Muscle layer of colon (tissue), 2 donors: Measurements from ENCODE around the gene GATA3.

Experiments
- H3K27ac ChIP-seq: one replicate; pipeline ENCODE4 v1.7.0; 2013; ENCODE audit warnings: low read depth, mild to moderate bottlenecking, low read length, moderate library complexity
- H3K27me3 ChIP-seq, 2 donors: one replicate each; pipeline ENCODE4 v1.7.0; 2013; ENCODE audit warnings: low read length in 2 of 2, mild to moderate bottlenecking in 2 of 2; ENCODE audit not compliant: insufficient read depth in 2 of 2, control insufficient read depth in 1 of 2
- H3K36me3 ChIP-seq: one replicate; pipeline ENCODE4 v1.7.0; 2013; ENCODE audit warnings: mild to moderate bottlenecking, low read length; ENCODE audit not compliant: insufficient read depth
- H3K4me1 ChIP-seq: one replicate; pipeline ENCODE4 v1.7.0; 2013; ENCODE audit warnings: mild to moderate bottlenecking, low read length; ENCODE audit not compliant: insufficient read depth
- H3K4me3 ChIP-seq, 2 donors: one replicate each; pipeline ENCODE4 v1.7.0; 2013; ENCODE audit warnings: low read length in 2 of 2, low read depth in 1 of 2, mild to moderate bottlenecking in 1 of 2, moderate library complexity in 1 of 2
- H3K9ac ChIP-seq: one replicate; pipeline ENCODE4 v1.7.0; 2013; ENCODE audit warnings: low read length
- H3K9me3 ChIP-seq: one replicate; pipeline ENCODE4 v1.7.0; 2013; ENCODE audit warnings: mild to moderate bottlenecking, low read length
- donor health status: abdominal sarcoma.
- donor health status: Adenocarcinoma of cecum.

GATA3 gene

DNA sequence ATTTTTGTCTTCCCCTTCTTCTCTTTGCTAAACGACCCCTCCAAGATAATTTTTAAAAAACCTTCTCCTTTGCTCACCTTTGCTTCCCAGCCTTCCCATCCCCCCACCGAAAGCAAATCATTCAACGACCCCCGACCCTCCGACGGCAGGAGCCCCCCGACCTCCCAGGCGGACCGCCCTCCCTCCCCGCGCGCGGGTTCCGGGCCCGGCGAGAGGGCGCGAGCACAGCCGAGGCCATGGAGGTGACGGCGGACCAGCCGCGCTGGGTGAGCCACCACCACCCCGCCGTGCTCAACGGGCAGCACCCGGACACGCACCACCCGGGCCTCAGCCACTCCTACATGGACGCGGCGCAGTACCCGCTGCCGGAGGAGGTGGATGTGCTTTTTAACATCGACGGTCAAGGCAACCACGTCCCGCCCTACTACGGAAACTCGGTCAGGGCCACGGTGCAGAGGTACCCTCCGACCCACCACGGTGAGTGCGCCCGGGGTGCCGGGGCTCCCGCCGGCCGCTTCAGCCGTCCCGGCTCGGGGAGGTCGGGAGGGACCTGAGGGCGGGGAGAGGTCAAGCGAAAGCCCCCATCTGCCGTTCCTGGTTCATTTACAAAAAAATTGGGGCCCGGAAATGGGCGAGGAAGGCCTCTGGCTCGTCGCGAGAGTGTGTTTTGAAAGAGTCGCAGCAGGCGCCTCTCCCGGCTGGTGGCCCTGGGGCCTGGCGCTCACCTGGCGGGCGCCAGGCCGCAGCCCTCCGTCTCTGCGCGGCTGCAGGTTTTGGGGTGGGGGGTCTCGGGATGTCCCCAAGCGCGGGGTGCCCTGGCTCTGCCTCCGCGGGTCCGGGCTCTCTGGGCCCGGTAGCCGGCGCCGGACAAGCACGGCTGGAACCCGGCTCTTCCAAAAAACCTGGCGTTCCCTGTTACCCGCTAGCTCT lies 1.2 kb downstream of the GATA3 start:
- Histone ChIP-seq H3K36me3 (no peaks in the 10 kb centered on the region), H3K4me1 (peaks cover 20% of the 10 kb centered on the region), H3K4me3 (no peak overlapping the region), H3K9me3 (peaks cover 4% of the 10 kb centered on the region), H3K27me3 (peaks cover 39 to 90% of the 10 kb centered on the region in 2 donors), H3K9ac (no peak overlapping the region), H3K27ac (no peak overlapping the region)

DNA sequence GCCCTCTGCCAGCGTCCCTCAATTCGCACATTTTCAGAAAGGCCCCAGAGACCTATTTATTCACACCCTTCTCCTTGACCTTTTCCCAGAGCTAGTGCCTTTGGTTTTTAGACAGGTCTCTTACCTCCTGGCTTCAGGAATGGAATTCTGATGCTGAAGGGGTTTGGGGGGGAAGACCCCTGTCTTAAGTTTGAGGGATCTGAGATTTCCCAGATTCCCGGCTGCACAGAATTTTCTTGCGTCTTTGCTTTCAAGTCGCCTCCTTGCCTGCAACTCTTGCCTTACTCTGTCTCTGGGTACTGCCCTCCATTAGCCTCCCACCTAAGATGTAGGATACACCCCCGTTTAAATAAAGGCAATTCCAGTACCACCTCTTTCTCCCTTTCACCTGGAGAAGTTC lies 1.9 kb downstream of the GATA3 start:
- H3K4me3 ChIP-seq = no peak overlapping the region
- peaks cover 4% of the 10 kb centered on the region for H3K9me3 ChIP-seq
- H3K27ac ChIP-seq = no peak overlapping the region
- peaks cover 20% of the 10 kb centered on the region for H3K4me1 ChIP-seq
- H3K27me3 ChIP-seq = peaks cover 38 to 89% of the 10 kb centered on the region in 2 donors
- no peak overlapping the region for H3K9ac ChIP-seq
- no peaks in the 10 kb centered on the region for H3K36me3 ChIP-seq

DNA sequence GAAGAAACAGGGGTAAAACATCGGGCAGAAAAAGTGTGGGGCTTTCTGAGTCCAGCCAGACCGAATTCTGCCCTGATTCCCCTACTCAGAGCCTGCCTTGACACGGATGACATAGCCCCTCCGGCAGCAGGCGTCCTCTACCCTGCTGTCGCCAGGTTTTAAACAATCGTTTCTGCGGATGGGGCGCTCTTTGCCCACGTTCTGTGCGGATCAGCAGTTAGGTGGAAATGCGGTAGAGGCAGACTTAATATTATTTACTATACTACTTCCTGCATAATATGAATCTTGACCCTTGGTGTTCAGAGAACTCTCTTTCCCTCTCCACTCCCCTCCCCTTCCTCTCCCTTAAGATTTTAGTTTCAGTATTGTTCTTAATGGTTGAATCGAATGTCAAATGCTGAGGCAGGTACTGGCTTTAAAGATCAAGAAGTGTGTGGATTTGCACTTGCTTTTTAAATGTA lies 2.4 kb downstream of the GATA3 start:
- no peak overlapping the region for H3K27ac ChIP-seq
- no peak overlapping the region for H3K4me3 ChIP-seq
- H3K27me3 ChIP-seq = peaks cover 34 to 89% of the 10 kb centered on the region in 2 donors
- peaks cover 4% of the 10 kb centered on the region for H3K9me3 ChIP-seq
- H3K4me1 ChIP-seq = peaks cover 20% of the 10 kb centered on the region
- H3K9ac ChIP-seq = no peak overlapping the region
- no peaks in the 10 kb centered on the region for H3K36me3 ChIP-seq

DNA sequence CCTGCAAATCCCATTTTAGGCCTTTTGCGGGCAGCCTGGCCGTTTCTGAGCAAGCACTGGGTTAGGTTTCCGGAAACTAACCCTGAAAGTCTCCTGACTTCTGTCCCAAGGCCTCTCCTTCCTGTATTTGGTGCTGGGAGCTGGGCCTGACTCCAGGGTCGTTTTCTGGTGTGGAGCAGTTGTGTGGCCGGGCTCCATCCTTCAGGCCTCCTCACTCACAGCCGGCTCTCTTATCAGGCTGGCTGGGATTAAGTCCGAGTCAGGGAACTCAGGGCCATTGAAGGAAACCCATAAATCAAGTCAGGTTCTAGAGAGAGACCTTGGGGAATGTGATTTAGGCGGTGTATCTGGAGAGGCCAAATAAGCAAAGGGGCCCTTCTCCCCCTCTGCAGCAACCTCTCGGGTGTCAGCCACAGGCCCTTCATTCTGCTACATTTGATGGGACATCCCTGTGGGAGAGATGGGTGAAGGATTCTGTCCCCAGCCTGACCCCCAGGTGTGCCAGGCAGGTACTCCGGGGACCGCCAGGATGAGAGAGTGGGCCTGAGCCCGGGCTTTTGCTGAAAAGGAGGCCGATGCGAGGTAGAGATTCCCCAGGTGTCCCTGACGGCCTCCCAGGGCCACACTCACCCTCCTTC lies 3.3 kb downstream of the GATA3 start:
- H3K4me1 ChIP-seq = peaks cover 12% of the 10 kb centered on the region
- H3K4me3 ChIP-seq = no peak overlapping the region
- peaks cover 25 to 87% of the 10 kb centered on the region in 2 donors for H3K27me3 ChIP-seq
- H3K27ac ChIP-seq = no peak overlapping the region
- H3K9ac ChIP-seq = no peak overlapping the region
- no peaks in the 10 kb centered on the region for H3K9me3 ChIP-seq
- H3K36me3 ChIP-seq = no peaks in the 10 kb centered on the region

DNA sequence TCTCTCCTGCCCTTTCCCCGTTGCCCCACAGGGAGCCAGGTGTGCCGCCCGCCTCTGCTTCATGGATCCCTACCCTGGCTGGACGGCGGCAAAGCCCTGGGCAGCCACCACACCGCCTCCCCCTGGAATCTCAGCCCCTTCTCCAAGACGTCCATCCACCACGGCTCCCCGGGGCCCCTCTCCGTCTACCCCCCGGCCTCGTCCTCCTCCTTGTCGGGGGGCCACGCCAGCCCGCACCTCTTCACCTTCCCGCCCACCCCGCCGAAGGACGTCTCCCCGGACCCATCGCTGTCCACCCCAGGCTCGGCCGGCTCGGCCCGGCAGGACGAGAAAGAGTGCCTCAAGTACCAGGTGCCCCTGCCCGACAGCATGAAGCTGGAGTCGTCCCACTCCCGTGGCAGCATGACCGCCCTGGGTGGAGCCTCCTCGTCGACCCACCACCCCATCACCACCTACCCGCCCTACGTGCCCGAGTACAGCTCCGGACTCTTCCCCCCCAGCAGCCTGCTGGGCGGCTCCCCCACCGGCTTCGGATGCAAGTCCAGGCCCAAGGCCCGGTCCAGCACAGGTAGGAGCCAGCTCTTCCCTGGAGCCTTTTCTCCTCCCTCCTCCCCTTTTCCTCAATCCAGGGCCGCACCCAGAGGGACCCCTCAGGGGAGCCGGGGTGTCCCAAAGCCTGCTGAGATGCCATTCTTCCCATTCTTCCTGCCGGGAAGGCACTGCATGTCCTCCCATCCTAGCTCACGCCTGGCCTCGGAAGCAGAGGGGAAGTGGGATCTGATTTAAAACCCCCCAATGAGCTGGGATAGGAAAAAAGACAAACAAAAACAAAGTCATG lies 4.0 kb downstream of the GATA3 start:
- no peak overlapping the region for H3K4me3 ChIP-seq
- H3K9me3 ChIP-seq = no peaks in the 10 kb centered on the region
- H3K9ac ChIP-seq = no peak overlapping the region
- no peak overlapping the region for H3K27ac ChIP-seq
- peaks cover 20 to 80% of the 10 kb centered on the region in 2 donors for H3K27me3 ChIP-seq
- H3K4me1 ChIP-seq = peaks cover 6% of the 10 kb centered on the region
- H3K36me3 ChIP-seq = no peaks in the 10 kb centered on the region

DNA sequence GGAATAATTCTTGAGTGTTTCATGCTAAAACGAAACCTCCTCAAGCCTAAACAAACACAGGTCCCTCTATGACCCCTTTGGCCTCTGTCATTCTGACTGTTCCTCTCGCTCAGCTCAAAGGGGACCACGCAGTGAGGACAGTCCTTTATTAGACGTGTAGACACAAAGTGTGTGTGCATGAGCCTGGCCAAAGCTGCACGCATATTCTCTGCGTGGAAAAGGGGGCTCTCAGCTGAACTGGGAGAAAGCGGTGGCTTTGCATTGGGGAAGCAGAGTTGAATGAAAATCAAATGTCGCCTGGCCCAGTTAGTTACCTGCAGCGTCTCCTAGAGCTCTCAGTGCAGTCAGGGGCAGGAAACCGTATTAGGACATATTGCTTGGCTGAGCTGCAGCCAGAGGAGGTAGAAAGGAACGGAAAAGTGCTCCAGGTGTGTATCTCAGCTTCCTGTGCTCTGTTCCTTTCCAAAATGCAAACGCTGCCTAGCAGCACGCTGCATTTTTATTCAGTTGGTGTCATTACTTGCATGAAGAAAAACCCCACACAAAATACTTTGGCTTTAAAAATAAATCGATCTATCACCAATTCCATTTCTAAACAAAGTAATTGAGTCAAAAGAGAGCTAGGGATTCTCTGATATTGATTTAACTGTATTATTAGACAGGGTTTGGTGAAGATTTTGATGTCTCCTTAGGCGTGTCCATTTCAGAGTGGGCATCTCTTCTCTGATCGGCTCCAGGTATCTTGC lies 4.9 kb downstream of the GATA3 start:
- Histone ChIP-seq H3K27ac (no peak overlapping the region), H3K9me3 (no peaks in the 10 kb centered on the region), H3K4me1 (no peaks in the 10 kb centered on the region), H3K9ac (no peak overlapping the region), H3K36me3 (no peaks in the 10 kb centered on the region), H3K27me3 (peaks cover 14 to 73% of the 10 kb centered on the region in 2 donors), H3K4me3 (no peak overlapping the region)

DNA sequence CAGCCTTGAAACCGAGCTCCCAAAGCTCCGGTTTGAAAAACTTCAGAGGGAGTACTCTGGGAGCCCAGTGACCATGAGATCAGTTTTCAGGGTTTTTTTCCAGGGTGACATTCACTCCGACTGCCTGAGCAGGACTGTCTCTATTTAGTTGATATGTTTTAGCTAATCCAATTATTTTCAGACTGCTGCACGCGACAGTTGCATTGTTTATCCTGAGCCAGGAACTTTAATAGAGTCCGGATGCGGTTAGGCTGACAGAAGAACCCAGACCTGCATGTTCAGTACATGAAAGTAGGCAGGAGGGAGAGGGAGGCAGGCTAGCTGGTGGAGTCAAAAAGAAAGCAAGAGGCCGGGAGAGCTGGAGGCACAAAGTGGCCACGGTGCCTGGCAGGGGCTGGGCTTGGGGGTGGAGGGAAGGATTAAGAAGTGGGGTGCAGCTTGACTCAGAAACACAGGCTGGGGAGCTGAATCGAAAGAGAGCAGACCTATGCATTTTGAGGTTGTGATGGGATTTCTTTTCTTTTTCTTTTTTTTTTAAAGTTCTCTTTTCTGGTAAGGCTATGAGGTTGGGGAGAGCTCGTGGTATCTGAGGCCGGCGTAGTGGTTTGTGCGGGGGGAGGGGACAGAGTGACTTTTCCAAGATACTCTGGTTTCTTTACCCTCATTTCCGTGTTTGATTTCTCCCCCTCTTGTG lies 5.7 kb downstream of the GATA3 start:
- H3K27me3 ChIP-seq = peaks cover 10 to 68% of the 10 kb centered on the region in 2 donors
- H3K4me3 ChIP-seq = no peak overlapping the region
- H3K27ac ChIP-seq = no peak overlapping the region
- H3K9me3 ChIP-seq = no peaks in the 10 kb centered on the region
- H3K36me3 ChIP-seq = no peaks in the 10 kb centered on the region
- no peaks in the 10 kb centered on the region for H3K4me1 ChIP-seq
- no peak overlapping the region for H3K9ac ChIP-seq

DNA sequence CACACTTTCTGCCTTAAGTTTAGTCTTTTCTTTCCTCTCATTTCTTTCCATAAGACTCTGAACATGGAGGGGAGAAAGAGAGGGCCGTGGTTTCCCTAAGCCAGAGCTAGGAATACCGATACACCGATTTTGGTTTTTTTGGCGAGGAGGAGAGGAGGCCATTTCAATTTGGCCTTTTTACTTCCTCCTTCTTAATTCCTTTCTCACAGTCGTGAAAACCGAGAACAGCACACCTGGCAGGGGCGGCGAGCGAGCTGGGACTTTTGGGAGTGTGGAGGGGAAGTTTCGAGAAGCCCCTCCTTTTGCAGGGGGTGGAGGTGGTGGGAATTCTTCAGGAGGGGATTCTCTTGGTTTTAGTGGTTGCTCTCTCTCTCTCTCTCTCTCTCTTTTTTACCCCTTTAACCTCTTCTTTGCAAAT lies 6.2 kb downstream of the GATA3 start:
- no peaks in the 10 kb centered on the region for H3K4me1 ChIP-seq
- peaks cover 8 to 63% of the 10 kb centered on the region in 2 donors for H3K27me3 ChIP-seq
- H3K36me3 ChIP-seq = no peaks in the 10 kb centered on the region
- H3K27ac ChIP-seq = no peak overlapping the region
- no peaks in the 10 kb centered on the region for H3K9me3 ChIP-seq
- no peak overlapping the region for H3K4me3 ChIP-seq
- no peak overlapping the region for H3K9ac ChIP-seq

DNA sequence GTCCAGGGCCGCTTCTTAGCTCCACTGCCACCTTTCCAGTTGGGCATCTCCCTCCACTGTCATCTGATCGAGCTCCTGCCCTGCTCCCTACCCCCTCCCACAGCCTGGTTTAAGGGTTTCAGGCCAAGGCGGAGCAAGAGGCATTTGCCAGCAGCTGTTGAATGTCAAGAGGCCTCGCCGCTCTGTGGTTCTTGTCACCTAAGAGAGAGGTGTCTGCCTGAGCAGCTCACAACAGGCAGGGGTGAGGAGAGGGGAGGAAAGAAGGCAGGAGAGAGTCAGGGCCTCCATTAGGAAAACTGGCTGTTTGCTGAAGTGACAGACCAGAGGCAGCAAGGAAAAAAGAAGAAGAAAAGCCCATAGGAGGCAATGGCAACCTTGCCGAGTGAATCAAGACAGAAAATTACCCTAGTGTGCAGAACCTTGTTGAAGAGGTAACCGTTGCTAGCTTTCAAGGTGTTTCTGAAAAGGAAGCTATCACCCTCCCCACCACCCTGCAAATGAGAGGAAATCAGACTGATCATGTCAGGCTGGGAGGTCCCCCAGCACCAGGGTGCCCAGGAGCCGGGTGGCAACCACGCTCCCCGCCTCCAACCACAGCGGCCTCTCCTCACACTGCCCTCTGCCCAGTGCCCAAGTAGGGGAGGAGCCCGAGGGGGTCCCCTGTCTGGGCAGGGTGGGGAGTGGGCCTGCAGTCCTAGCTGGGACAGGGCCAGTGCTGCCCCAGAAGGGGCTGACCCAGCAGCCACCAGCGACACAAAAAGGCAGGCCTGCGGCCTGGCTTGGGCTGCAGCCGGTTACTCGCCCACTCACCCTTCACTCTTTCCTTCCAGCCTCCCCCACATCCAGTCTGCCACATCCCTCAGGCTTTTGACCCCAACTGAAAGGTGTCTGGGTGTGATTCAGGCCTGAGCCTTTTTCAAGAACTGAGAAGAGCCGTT lies 7.1 kb downstream of the GATA3 start:
- Histone ChIP-seq H3K4me1 (no peaks in the 10 kb centered on the region), H3K27ac (no peak overlapping the region), H3K9me3 (no peaks in the 10 kb centered on the region), H3K4me3 (no peak overlapping the region), H3K27me3 (peaks cover 8 to 55% of the 10 kb centered on the region in 2 donors), H3K36me3 (no peaks in the 10 kb centered on the region), H3K9ac (no peak overlapping the region)
